Pancreas (tissue), 10 donors: ENCODE data around the gene RGL1. TPM values are rescaled to one million over a fixed set of nuclear protein-coding genes. Genes with fewer than 3 reads are reported as not detected.

ENCODE experiments used
- ATAC-seq, 4 donors: fragments of 200-7000 bp; cut with Tn5 transposase; one replicate each; pipeline versions ENCODE4 v1.8.0 to v1.9.1; 2020; ENCODE audit warnings: mild to moderate bottlenecking in 4 of 4, moderate library complexity in 4 of 4
- DNase-seq, 6 donors: peaks; one replicate each; pipeline ENCODE4 v3.0.0-alpha.2; 2020
- FAIRE-seq: peaks from 2 replicates; lab custom pipeline; 2012; peaks lifted over from hg19 to GRCh38; lab: Jason Lieb, UNC
- H3K27ac ChIP-seq, 4 donors: fragments of 200-600 bp; sonication (generic); 1 replicate in 3 of 4; 2 replicates in 1 of 4; pipeline versions ENCODE4 v1.5.0 to v1.8.0; 2020
- H3K27me3 ChIP-seq, 4 donors: fragments of 200-600 bp; one replicate each; pipeline ENCODE4 v1.8.0; 2021
- H3K36me3 ChIP-seq, 3 donors: fragments of 200-600 bp; sonication (generic) in 1 of 3; one replicate each; pipeline versions ENCODE4 v1.5.0 to v1.8.0; 2020 to 2021
- H3K4me1 ChIP-seq, 3 donors: fragments of 200-600 bp; one replicate each; pipeline ENCODE4 v1.8.0; 2021
- H3K4me3 ChIP-seq, 4 donors: fragments of 200-600 bp; sonication (generic) in 2 of 4; one replicate each; pipeline versions ENCODE4 v1.5.0 to v1.8.0; 2020 to 2021
- H3K9me3 ChIP-seq, 4 donors: fragments of 200-600 bp; one replicate each; pipeline ENCODE4 v1.8.0; 2021
- WGBS, 2 donors: extraction: QIAGEN DNeasy Blood & Tissue Kit; methylation state at CpG; one replicate each; pipeline ENCODE4 v1.1.7; 2013; 5-methylcytosine and 5-hydroxymethylcytosine counted together
- intact Hi-C, 3 donors: fragments of 100-400 bp; cut with DNase I; formaldehyde crosslinking; loops; one replicate each; pipeline versions ENCODE4 v1.11.1 to v1.14.2; 2022
- polyA plus RNA-seq, 2 donors: library from polyadenylated mRNA; stranded (reverse); fragments of 200-250 nt; gene quantifications; one replicate each; pipeline ENCODE4 v1.2.3, GENCODE V29; 2013
- total RNA-seq, 6 donors: library from RNA; stranded (reverse); fragmentation: NEBNext Ultra II Directional in 4 of 6; extraction: Animal tissue kit (Norgen Biotek cat#: 25700) in 4 of 6; gene quantifications; one replicate each; pipeline versions ENCODE4 v1.2.1 to v1.2.4, GENCODE V29; 2021 to 2023
- TF ChIP-seq, protein P1 (sequence below), 4 donors: fragments of 200-600 bp; sonication (generic) in 3 of 4; IDR thresholded peaks; one replicate each; pipeline versions ENCODE4 v1.5.0 to v1.8.0; 2021; ENCODE audit warnings: antibody characterized with exemption in 4 of 4
- donor health status: healthy with polysubstance abuse.
- donor health status: DM: no; HTN: no; CAD: no; lungs with moderate emphysema.
- donor health status: DM: no; HTN: no; CAD: no.
- donor health status: control.
- donor health status: control.
- donor health status: Bipolar disorder and iron deficiency.
- donor health status: DM: yes; HTN: yes; CAD: no.
- donor health status: DM: no; HTN: no; CAD: no.
- donor health status: DM: no; HTN: no; CAD: no.
- donor health status: DM: yes; HTN: yes; CAD: no.

Gene RGL1
- total and polyA plus RNA-seq, 8 donors = 2.8 to 9.1 (median 5.0) TPM

DNA sequence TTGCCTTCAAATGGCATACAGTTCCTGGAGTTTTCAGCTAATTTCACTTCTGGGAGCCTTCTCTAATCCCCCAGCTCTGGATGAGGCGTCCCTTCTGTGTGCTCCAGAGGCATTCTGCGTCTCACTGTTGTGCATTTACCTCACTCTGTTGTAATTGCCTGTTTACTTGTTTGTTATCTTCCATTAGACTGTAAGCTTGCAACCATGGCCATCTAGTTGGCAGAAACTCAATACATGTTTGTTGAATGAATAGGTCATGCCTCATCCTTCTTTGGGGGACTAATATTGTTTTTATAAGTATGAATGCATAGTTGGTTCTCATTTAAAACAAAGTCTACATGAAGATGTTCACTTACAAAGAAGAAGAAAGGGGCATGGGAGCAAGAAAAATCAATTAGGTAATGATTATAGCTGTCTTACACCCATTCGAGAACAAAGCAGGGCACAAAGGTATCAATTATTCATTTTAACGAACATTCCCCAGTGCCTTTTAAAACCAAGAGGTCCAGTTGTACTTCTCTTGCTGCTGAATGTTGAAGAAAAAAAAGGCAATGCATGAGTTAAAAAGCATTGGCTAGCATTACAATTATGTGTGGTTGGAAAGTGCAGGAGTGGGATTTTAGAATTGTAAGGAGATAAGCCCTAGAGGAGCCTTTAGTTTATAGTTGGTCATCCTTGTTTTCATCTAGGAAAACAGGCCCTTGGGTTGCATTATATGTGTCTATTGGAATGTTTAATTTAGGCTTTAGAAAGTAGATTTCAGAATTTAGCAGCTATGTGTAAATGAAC, 6.0 kb downstream of the RGL1 start:
- Histone ChIP-seq H3K27me3 (no peaks in the 10 kb centered on the region), H3K36me3 (no peaks in the 10 kb centered on the region), H3K4me3 (no peak overlapping the region), H3K9me3 (no peaks in the 10 kb centered on the region), H3K27ac (no peak overlapping the region), H3K4me1 (no peaks in the 10 kb centered on the region)
- intact Hi-C loops = no loop called here
- DNase-seq (no peak), FAIRE-seq (no peak), ATAC-seq (no peak)
- TF ChIP-seq, protein P1, sequence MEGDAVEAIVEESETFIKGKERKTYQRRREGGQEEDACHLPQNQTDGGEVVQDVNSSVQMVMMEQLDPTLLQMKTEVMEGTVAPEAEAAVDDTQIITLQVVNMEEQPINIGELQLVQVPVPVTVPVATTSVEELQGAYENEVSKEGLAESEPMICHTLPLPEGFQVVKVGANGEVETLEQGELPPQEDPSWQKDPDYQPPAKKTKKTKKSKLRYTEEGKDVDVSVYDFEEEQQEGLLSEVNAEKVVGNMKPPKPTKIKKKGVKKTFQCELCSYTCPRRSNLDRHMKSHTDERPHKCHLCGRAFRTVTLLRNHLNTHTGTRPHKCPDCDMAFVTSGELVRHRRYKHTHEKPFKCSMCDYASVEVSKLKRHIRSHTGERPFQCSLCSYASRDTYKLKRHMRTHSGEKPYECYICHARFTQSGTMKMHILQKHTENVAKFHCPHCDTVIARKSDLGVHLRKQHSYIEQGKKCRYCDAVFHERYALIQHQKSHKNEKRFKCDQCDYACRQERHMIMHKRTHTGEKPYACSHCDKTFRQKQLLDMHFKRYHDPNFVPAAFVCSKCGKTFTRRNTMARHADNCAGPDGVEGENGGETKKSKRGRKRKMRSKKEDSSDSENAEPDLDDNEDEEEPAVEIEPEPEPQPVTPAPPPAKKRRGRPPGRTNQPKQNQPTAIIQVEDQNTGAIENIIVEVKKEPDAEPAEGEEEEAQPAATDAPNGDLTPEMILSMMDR (IDR thresholded peaks at IDR 0.05) = no peak
- WGBS, 2 donors = 69 to 76% methylated on average over 4 of the region's 4 CpGs

DNA sequence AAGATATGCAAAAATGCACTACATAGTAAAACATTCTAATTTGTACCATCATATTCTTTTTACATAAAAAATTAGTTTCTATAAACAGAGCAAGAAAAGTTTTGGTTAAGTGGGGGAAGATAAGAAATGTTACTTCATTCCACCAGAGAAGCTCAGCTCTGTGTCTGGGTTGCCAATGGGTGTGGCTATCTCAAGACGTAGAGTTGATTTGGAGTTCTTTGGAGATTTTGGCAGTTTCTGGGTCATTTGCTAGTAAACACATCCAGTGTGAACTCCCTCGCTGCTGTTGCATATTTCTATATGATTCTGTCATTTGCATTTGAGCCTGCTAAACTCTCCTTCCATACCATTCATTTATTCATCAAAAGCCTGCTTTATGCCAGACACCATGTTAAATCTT, 7.2 kb downstream of the RGL1 start:
- no peaks in the 10 kb centered on the region for H3K9me3 ChIP-seq
- no peak for FAIRE-seq
- no peak overlapping the region for H3K4me3 ChIP-seq
- WGBS, 2 donors = 67 to 82% methylated on average over 2 of the region's 2 CpGs
- TF ChIP-seq, protein P1 (IDR thresholded peaks at IDR 0.05) = no peak
- H3K36me3 ChIP-seq = no peaks in the 10 kb centered on the region
- intact Hi-C loops = no loop called here
- no peak for ATAC-seq
- H3K27ac ChIP-seq = no peak overlapping the region
- no peaks in the 10 kb centered on the region for H3K4me1 ChIP-seq
- no peak for DNase-seq
- no peaks in the 10 kb centered on the region for H3K27me3 ChIP-seq

GRCh38 chr1:183812686-183813569, 8.0 kb downstream of the RGL1 start:
- peak in 1 of 4 donors; percentile 26 for ATAC-seq
- Histone ChIP-seq H3K4me1 (no peaks in the 10 kb centered on the region), H3K27ac (no peak overlapping the region)

GRCh38 chr1:183814121-183814681, 9.3 kb downstream of the RGL1 start:
- intact Hi-C loops = no loop called here

More at GRCh38 chr1:183812686-183813569, 8.0 kb downstream of the RGL1 start:
- TF ChIP-seq, protein P1 (IDR thresholded peaks at IDR 0.05) = no peak
- FAIRE-seq (no peak), DNase-seq (no peak)
- 60 to 62% methylated on average over 9 of the region's 9 CpGs for WGBS, 2 donors
- intact Hi-C loops = no loop called here
- Histone ChIP-seq H3K9me3 (no peaks in the 10 kb centered on the region), H3K4me3 (no peak overlapping the region), H3K36me3 (no peaks in the 10 kb centered on the region), H3K27me3 (no peaks in the 10 kb centered on the region)

More at GRCh38 chr1:183814121-183814681, 9.3 kb downstream of the RGL1 start:
- FAIRE-seq (no peak), DNase-seq (no peak), ATAC-seq (no peak)
- no peaks in the 10 kb centered on the region for H3K36me3 ChIP-seq
- H3K27me3 ChIP-seq = no peaks in the 10 kb centered on the region
- no peaks in the 10 kb centered on the region for H3K9me3 ChIP-seq
- no peak overlapping the region for H3K27ac ChIP-seq
- H3K4me3 ChIP-seq = no peak overlapping the region
- TF ChIP-seq, protein P1 (IDR thresholded peaks at IDR 0.05) = no peak
- H3K4me1 ChIP-seq = no peaks in the 10 kb centered on the region
- 74 to 91% methylated on average over 1 of the region's 1 CpG for WGBS, 2 donors
